Effector memory CD8-positive, alpha-beta T cell (primary cell): ENCODE data around the gene ERC1.
"Not testable (repeated sequence)": the region's sequence is repeated elsewhere in the genome, so short reads cannot be mapped to it uniquely, and the experiment has no call there.

ENCODE experiments used
- ATAC-seq: fragments of 150-1000 bp; cut with Tn5 transposase; replicated peaks from 2 replicates; pipeline ENCODE4 v1.10.0; 2021; ENCODE audit warnings: mild to moderate bottlenecking, moderate library complexity
- DNase-seq, 3 experiments: peaks; one replicate each; pipeline ENCODE4 v3.0.0; 2021
- H3K27ac Mint-ChIP-seq, 2 donors: one replicate each; pipeline ENCODE4 v1.8.0; 2022; ENCODE audit warnings: mild to moderate bottlenecking in 2 of 2, mixed read lengths in 2 of 2, moderate library complexity in 2 of 2
- H3K27me3 Mint-ChIP-seq, 2 donors: one replicate each; pipeline ENCODE4 v1.8.0; 2022; ENCODE audit warnings: mixed read lengths in 2 of 2
- H3K36me3 Mint-ChIP-seq: one replicate; pipeline ENCODE4 v1.8.0; 2022; ENCODE audit warnings: mild to moderate bottlenecking, moderate library complexity, mixed read lengths; ENCODE audit not compliant: insufficient read depth
- H3K4me1 Mint-ChIP-seq, 2 donors: one replicate each; pipeline ENCODE4 v1.8.0; 2022; ENCODE audit warnings: low read depth in 2 of 2, mixed read lengths in 2 of 2
- H3K4me3 Mint-ChIP-seq, 2 donors: one replicate each; pipeline ENCODE4 v1.8.0; 2022; ENCODE audit warnings: mild to moderate bottlenecking in 2 of 2, mixed read lengths in 2 of 2, moderate library complexity in 2 of 2
- H3K9me3 Mint-ChIP-seq, 2 donors: one replicate each; pipeline ENCODE4 v1.8.0; 2022; ENCODE audit warnings: mixed read lengths in 2 of 2

Gene ERC1

DNA sequence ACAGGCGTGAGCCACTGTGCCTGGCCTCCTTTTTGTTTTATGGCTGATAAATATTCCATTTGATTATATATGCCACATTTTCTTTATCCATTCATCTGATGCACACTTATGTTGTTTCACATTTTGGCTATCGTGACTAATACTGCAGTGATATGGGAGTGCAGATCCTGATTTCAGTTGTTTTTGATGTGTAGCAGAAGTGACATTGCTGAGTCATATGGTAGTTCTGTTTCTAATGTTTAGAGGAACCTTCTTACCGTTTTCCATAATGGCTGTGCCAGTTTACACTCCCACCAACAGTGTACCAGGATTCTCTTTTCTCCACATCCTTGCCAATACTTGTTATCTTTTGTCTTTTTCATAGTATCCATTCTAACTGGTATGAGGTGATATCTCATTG lies 235.9 kb downstream of the ERC1 start:
- Mint-ChIP-seq H3K9me3 (no peaks in the 10 kb centered on the region), H3K27me3 (no peaks in the 10 kb centered on the region), H3K4me3 (no peak overlapping the region), H3K36me3 (no peaks in the 10 kb centered on the region), H3K4me1 (peaks cover 11 to 15% of the 10 kb centered on the region in 2 donors), H3K27ac (peak overlapping the region; percentile 7 to 76)
- no peak for DNase-seq
- ATAC-seq: no peak

GRCh38 chr12:1234073-1234472 lies 243.1 kb downstream of the ERC1 start:
- H3K4me1 Mint-ChIP-seq: no peaks in the 10 kb centered on the region
- H3K27ac Mint-ChIP-seq: no peak overlapping the region
- H3K36me3 Mint-ChIP-seq: peaks cover 4% of the 10 kb centered on the region
- ATAC-seq (no peak), DNase-seq (no peak)
- no peak overlapping the region for H3K4me3 Mint-ChIP-seq
- no peaks in the 10 kb centered on the region for H3K27me3 Mint-ChIP-seq
- H3K9me3 Mint-ChIP-seq: no peaks in the 10 kb centered on the region

DNA sequence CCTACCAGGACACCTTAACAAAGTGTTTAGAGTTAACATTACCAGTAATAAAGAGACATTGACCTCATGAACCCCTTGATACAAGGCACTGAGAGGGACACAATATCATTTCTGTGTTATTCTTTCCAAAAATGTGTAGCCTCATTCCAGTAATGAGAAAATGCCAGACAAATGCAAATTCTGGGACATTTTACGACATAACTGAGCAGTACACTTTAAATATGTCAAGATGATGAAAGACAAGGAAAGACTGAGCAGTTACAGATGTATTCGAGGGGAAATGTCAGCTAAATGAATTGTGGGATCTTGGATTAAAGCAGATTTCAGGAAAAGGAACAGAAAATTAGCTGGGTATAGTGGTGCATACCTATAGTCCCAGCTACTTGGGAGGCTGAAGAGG lies 255.6 kb downstream of the ERC1 start:
- DNase-seq: no peak
- H3K4me1 Mint-ChIP-seq: no peaks in the 10 kb centered on the region
- no peaks in the 10 kb centered on the region for H3K9me3 Mint-ChIP-seq
- no peaks in the 10 kb centered on the region for H3K27me3 Mint-ChIP-seq
- ATAC-seq: no peak
- H3K27ac Mint-ChIP-seq: peak overlapping the region in 1 of 2 donors; percentile 63
- no peak overlapping the region for H3K4me3 Mint-ChIP-seq
- peaks cover 3% of the 10 kb centered on the region for H3K36me3 Mint-ChIP-seq

- no peak for ATAC-seq
- H3K9me3 Mint-ChIP-seq: no peaks in the 10 kb centered on the region
- H3K27me3 Mint-ChIP-seq: no peaks in the 10 kb centered on the region
- no peaks in the 10 kb centered on the region for H3K4me1 Mint-ChIP-seq
- no peaks in the 10 kb centered on the region for H3K36me3 Mint-ChIP-seq
- H3K27ac Mint-ChIP-seq: no peak overlapping the region
- no peak overlapping the region for H3K4me3 Mint-ChIP-seq
- no peak for DNase-seq
Measured at GRCh38 chr12:1250641-1251040, 259.6 kb downstream of the ERC1 start.

DNA sequence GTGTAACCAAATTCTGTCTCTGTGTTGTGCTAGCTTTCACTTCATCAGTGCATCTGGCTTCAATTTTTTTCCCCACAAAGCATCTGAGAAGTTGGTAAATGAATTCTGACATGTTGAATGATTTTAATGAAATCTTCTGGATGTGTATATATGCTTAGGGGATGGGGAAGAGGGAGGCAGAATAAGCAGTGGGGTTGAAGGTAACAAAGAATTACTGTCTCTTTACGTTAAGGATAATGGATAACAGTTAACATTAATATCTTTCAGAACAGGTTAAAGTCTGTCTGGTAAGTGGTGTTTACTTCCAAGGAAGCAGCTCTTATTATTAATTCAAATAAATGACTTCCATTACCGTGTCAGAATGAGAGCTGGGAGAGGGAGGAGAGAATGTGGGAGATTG lies 261.7 kb downstream of the ERC1 start:
- Mint-ChIP-seq H3K27ac (peak overlapping the region in 1 of 2 donors; percentile 9), H3K27me3 (no peaks in the 10 kb centered on the region), H3K9me3 (no peaks in the 10 kb centered on the region), H3K4me1 (no peaks in the 10 kb centered on the region), H3K4me3 (no peak overlapping the region), H3K36me3 (no peaks in the 10 kb centered on the region)
- DNase-seq (no peak), ATAC-seq (no peak)

DNA sequence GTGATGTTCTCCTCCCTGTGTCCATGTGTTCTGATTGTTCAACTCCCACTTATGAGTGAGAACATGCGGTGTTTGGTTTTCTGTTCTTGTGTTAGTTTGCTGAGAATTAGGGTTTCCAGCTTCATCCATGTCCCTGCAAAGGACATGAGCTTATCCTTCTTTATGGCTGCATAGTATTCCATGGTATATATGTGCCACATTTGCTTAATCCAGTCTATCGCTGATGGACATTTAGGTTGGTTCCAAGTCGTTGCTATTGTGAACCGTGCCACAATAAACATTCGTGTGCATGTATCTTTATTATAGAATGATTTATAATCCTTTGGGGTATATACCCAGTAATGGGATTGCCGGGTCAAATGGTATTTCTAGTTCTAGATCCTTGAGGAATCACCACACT lies 264.1 kb downstream of the ERC1 start:
- not testable (repeated sequence) for DNase-seq, H3K27me3 Mint-ChIP-seq, H3K4me1 Mint-ChIP-seq, H3K27ac Mint-ChIP-seq, H3K4me3 Mint-ChIP-seq, H3K9me3 Mint-ChIP-seq, H3K36me3 Mint-ChIP-seq, ATAC-seq

DNA sequence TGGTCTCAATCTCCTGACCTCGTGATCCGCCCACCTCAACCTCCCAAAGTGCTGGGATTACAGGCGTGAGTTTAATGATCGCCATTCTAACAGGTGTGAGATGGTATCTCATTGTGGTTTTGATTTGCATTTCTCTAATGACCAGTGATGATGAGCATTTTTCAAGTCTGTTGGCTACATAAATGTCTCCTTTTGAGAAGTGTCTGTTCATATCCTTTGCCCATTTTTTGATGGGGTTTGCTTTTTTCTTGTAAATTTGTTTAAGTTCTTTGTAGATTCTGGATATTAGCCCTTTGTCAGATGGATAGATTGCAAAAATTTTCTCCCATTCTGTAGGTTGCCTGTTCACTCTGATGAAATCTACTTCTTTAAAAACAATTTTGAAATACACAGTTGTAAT lies 264.8 kb downstream of the ERC1 start:
- H3K27ac Mint-ChIP-seq, H3K4me3 Mint-ChIP-seq, DNase-seq, H3K27me3 Mint-ChIP-seq, H3K9me3 Mint-ChIP-seq, ATAC-seq, H3K4me1 Mint-ChIP-seq, H3K36me3 Mint-ChIP-seq: not testable (repeated sequence)

GRCh38 chr12:1256285-1256684 lies 265.3 kb downstream of the ERC1 start:
- DNase-seq (no peak), ATAC-seq (no peak)
- H3K9me3 Mint-ChIP-seq: no peaks in the 10 kb centered on the region
- no peaks in the 10 kb centered on the region for H3K36me3 Mint-ChIP-seq
- H3K4me3 Mint-ChIP-seq: no peak overlapping the region
- H3K27me3 Mint-ChIP-seq: no peaks in the 10 kb centered on the region
- no peak overlapping the region for H3K27ac Mint-ChIP-seq
- no peaks in the 10 kb centered on the region for H3K4me1 Mint-ChIP-seq

DNA sequence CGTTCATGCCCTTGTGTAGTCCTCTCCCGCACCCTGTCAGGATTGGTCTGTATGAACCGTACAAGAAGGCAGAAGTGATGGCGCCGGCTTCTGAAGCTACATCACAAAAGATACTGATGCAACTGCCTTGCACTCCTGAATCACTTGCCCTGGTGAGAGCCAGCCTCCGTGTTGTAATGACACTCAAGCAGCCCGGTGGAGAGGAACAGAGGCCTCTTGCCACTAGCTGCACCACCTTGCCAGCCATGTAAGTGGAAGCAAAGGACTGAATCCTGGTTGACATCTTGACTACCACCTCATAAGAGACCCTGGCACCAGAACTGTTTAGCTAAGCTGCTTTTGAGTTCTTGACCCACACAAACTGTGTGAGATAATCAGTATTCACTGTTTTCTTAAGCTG lies 266.0 kb downstream of the ERC1 start:
- Mint-ChIP-seq H3K4me1 (no peaks in the 10 kb centered on the region), H3K4me3 (no peak overlapping the region), H3K9me3 (no peaks in the 10 kb centered on the region), H3K36me3 (no peaks in the 10 kb centered on the region), H3K27ac (no peak overlapping the region), H3K27me3 (no peaks in the 10 kb centered on the region)
- ATAC-seq: no peak
- DNase-seq: no peak

- Mint-ChIP-seq H3K4me1 (no peaks in the 10 kb centered on the region), H3K4me3 (no peak overlapping the region), H3K27me3 (no peaks in the 10 kb centered on the region), H3K9me3 (no peaks in the 10 kb centered on the region), H3K36me3 (peaks cover 3% of the 10 kb centered on the region), H3K27ac (no peak overlapping the region)
- DNase-seq (no peak), ATAC-seq (no peak)
Measured at GRCh38 chr12:1262011-1262410, 271.0 kb downstream of the ERC1 start.

GRCh38 chr12:1267243-1267642 lies 276.2 kb downstream of the ERC1 start:
- Mint-ChIP-seq H3K9me3 (no peaks in the 10 kb centered on the region), H3K27me3 (no peaks in the 10 kb centered on the region), H3K36me3 (peaks cover 3% of the 10 kb centered on the region), H3K4me3 (no peak overlapping the region), H3K27ac (no peak overlapping the region), H3K4me1 (no peaks in the 10 kb centered on the region)
- ATAC-seq (no peak), DNase-seq (no peak)

DNA sequence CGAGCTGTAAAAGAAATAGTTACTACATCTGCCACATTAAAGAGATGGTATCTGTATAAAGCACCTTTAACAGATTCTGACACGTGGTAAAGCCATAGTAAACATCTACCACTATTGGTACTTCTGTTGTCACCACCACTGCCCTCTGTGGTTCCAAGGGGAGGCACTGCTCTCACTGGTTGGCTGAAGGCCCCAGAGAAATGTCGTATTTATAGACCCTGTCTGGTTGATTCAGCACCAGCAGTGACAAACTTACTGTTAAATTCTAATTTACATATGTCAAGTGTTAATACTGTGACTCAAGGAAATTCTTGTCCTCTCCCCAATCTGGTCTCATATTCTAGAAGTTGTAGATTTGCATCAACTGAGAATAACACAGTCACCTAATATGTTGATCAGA lies 281.1 kb downstream of the ERC1 start:
- Mint-ChIP-seq H3K27me3 (no peaks in the 10 kb centered on the region), H3K9me3 (no peaks in the 10 kb centered on the region), H3K36me3 (no peaks in the 10 kb centered on the region), H3K4me3 (no peak overlapping the region), H3K4me1 (no peaks in the 10 kb centered on the region), H3K27ac (peak overlapping the region in 1 of 2 donors; percentile 20)
- DNase-seq: peak in 2 of 3 experiments; percentile 3 to 15
- peak; percentile 96 for ATAC-seq

DNA sequence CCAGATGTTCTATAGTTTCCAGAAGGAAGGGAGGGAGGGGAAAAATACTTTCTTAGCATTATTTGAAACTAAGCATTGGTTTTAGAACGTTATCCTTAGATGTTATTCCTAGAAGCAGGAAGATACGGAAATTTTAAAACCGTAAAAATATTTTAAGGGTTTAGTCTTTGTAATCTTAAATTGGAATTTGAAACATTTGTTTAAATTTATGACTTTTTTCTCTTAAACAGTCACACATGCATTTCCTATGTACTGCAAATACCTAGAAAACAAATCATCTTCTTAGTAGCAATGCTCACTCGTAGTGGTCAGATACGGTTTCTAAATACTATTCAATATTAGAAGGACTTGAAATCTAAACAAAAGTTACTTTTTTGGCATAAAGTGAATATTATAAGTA lies 282.0 kb downstream of the ERC1 start:
- no peaks in the 10 kb centered on the region for H3K27me3 Mint-ChIP-seq
- peaks cover 0 to 8% of the 10 kb centered on the region in 2 donors for H3K4me1 Mint-ChIP-seq
- H3K27ac Mint-ChIP-seq: no peak overlapping the region
- ATAC-seq: no peak
- H3K36me3 Mint-ChIP-seq: no peaks in the 10 kb centered on the region
- no peaks in the 10 kb centered on the region for H3K9me3 Mint-ChIP-seq
- no peak overlapping the region for H3K4me3 Mint-ChIP-seq
- no peak for DNase-seq

DNA sequence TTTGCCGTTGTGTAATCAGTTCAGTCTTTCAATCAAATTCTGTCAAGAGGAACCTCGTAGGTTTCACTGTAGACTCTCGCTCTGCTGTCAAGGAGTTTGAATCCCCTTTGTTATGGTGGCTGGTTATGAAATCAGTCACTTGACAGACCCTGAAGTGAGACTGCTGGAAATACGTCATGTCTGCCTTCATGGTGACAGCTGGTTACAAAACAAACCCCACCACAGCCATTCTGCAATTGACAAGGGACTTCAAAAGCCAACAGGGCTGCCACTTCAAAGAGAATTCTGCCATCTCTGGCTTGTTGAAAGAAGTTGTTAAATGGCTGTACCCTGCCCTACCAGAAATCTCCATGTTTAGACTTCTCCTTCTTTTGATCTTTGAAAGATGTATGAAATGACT lies 286.9 kb downstream of the ERC1 start:
- Mint-ChIP-seq H3K4me3 (no peak overlapping the region), H3K36me3 (no peaks in the 10 kb centered on the region), H3K9me3 (no peaks in the 10 kb centered on the region), H3K27me3 (no peaks in the 10 kb centered on the region), H3K27ac (peak overlapping the region; percentile 10 to 93), H3K4me1 (peaks cover 0 to 11% of the 10 kb centered on the region in 2 donors)
- ATAC-seq (peak; percentile 92), DNase-seq (peak; percentile 13 to 32 (median 17))

DNA sequence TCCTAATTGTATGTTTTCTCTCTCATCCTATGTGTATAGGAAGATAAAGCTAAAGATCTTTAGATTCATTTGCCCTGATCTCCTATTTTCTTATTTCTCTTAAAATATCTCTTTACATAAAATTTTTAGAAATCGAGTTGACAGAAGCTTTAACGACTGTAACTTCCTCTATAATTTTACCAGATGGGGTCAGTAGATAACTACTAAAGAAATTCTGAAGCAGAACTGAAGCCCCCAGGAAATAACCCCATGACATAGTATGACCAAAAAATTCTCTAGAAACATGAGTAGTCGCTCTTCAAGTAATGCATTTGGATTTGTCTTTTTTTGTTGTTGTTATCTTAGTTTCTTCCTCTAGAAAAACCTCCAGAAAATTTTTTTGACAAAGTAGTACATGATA lies 288.0 kb downstream of the ERC1 start:
- H3K36me3 Mint-ChIP-seq: no peaks in the 10 kb centered on the region
- no peak overlapping the region for H3K4me3 Mint-ChIP-seq
- ATAC-seq: no peak

More for the DNA sequence above, 288.0 kb downstream of the ERC1 start:
- DNase-seq: no peak
- Mint-ChIP-seq H3K27ac (peak overlapping the region in 1 of 2 donors; percentile 93), H3K9me3 (no peaks in the 10 kb centered on the region), H3K4me1 (peaks cover 0 to 11% of the 10 kb centered on the region in 2 donors), H3K27me3 (no peaks in the 10 kb centered on the region)
